Measurements from ENCODE around the gene NAA60. TPM values are rescaled to one million over a fixed set of nuclear protein-coding genes. Genes with fewer than 3 reads are reported as not detected.

Gene NAA60
- total and polyA plus RNA-seq, 12 donors, result 16.9 to 96.3 (median 52.3) TPM

DNA sequence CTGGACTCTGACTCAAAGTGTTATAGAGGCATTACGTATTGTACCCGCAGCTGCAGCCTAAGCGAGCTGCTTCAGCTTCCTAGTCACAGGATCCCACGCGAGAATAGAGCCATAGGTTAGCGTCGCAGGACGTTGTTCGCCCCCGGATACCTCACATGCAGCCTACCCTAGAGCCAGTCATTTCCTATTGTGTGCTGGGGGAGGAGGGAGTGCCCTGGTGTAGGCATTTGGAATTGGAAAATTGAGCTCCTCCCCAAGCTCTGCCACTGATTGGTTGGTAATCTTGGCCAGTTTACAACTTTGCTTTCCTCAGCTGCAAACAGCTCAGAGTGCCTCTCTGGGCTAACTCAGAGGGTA lies 530 bp downstream of the NAA60 start:
- intact Hi-C loops (cut with DNase I), result no loop called here
- no peaks in the 10 kb centered on the region for H3K9me3 ChIP-seq (replicated peaks in 1 of 3)
- peaks cover 4 to 14% of the 10 kb centered on the region in 2 donors for H3K4me1 ChIP-seq (replicated peaks in 1 of 2)
- H3K4me3 ChIP-seq, result peak overlapping the region in 3 of 4 donors; percentile 13 to 66 (median 39)
- TF ChIP-seq POLR2A (IDR thresholded peaks at IDR 0.05), result peak in 1 of 2 donors; percentile 55
- TF ChIP-seq, protein P1, sequence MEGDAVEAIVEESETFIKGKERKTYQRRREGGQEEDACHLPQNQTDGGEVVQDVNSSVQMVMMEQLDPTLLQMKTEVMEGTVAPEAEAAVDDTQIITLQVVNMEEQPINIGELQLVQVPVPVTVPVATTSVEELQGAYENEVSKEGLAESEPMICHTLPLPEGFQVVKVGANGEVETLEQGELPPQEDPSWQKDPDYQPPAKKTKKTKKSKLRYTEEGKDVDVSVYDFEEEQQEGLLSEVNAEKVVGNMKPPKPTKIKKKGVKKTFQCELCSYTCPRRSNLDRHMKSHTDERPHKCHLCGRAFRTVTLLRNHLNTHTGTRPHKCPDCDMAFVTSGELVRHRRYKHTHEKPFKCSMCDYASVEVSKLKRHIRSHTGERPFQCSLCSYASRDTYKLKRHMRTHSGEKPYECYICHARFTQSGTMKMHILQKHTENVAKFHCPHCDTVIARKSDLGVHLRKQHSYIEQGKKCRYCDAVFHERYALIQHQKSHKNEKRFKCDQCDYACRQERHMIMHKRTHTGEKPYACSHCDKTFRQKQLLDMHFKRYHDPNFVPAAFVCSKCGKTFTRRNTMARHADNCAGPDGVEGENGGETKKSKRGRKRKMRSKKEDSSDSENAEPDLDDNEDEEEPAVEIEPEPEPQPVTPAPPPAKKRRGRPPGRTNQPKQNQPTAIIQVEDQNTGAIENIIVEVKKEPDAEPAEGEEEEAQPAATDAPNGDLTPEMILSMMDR (IDR thresholded peaks at IDR 0.05), result peak in 2 of 6 experiments; percentile 40 to 51
- DNase-seq, result peak in 6 of 7 donors; percentile 35 to 81 (median 52)
- peak overlapping the region; percentile 14 to 93 (median 69) for H3K27ac ChIP-seq
- no peaks in the 10 kb centered on the region for H3K27me3 ChIP-seq
- peaks cover 0 to 12% of the 10 kb centered on the region in 2 donors for H3K36me3 ChIP-seq (replicated peaks in 1 of 2)
- WGBS, 4 donors, result 32 to 45% (median 36%) methylated on average over 6 to 10 of the region's 10 CpGs

DNA sequence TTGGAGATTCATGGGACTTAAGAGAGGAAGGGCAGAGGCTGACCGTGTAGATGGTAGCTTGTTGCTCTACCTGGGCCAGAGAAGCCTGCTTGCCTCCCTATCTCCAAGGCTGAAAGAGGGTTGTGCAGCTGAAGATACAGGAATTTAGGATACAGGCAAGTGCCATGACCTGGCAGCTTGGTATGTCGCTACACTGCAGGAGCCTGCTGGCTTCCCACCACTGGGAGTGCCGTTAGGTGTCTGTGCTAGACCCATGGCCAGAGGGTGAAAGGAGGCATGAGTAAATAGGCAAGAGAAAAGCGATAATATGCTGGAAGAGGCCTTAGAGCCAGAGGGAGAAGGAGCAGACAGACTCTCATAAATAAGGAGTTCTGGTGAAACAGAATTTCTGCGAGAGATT lies 10.6 kb downstream of the NAA60 start:
- no peaks in the 10 kb centered on the region for H3K27me3 ChIP-seq
- peak in 1 of 7 donors; percentile 46 for DNase-seq
- H3K9me3 ChIP-seq (replicated peaks in 1 of 3), result no peaks in the 10 kb centered on the region
- H3K27ac ChIP-seq, result no peak overlapping the region
- 84 to 93% (median 89%) methylated on average over 5 of the region's 5 CpGs for WGBS, 4 donors
- intact Hi-C loops (cut with DNase I), result no loop called here
- H3K4me3 ChIP-seq, result no peak overlapping the region
- H3K4me1 ChIP-seq (replicated peaks in 1 of 2), result peaks cover 5 to 13% of the 10 kb centered on the region in 2 donors
- H3K36me3 ChIP-seq (replicated peaks in 1 of 2), result no peaks in the 10 kb centered on the region
- TF ChIP-seq, protein P1 (IDR thresholded peaks at IDR 0.05), result no peak
- no peak for TF ChIP-seq POLR2A (IDR thresholded peaks at IDR 0.05)

DNA sequence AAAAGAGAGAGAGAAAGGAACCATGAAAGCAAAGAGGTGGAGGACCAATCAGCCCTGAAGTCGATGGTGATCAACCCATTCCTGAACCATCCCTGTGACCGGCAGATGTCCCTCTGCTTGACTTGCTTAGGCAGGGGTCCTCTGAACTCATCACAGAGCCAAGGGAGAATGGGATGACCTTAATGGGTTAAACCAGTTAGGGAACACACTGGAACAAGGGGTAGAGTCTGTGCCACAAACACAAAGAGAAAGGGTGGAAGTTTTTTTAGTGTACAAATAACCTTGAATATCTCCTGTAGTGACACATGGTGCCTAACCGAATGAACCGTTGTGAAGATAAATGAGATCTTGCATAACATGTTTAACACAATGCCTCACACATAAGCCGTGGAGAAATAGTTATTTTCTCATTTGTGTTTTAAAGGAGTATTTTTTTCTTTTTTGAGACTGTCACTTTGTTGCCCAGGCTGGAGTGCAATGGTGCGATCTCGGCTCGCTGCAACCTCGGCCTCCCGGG lies 11.2 kb downstream of the NAA60 start:
- intact Hi-C loops (cut with DNase I), result no loop called here
- no peaks in the 10 kb centered on the region for H3K36me3 ChIP-seq (replicated peaks in 1 of 2)
- no peaks in the 10 kb centered on the region for H3K27me3 ChIP-seq
- no peak overlapping the region for H3K4me3 ChIP-seq
- WGBS, 4 donors, result 73 to 79% (median 77%) methylated on average over 10 of the region's 10 CpGs
- H3K27ac ChIP-seq, result no peak overlapping the region
- peaks cover 11 to 19% of the 10 kb centered on the region in 2 donors for H3K4me1 ChIP-seq (replicated peaks in 1 of 2)
- TF ChIP-seq, protein P1 (IDR thresholded peaks at IDR 0.05), result no peak
- TF ChIP-seq POLR2A (IDR thresholded peaks at IDR 0.05), result no peak
- DNase-seq, result peak in 1 of 7 donors; percentile 47
- H3K9me3 ChIP-seq (replicated peaks in 1 of 3), result no peaks in the 10 kb centered on the region

DNA sequence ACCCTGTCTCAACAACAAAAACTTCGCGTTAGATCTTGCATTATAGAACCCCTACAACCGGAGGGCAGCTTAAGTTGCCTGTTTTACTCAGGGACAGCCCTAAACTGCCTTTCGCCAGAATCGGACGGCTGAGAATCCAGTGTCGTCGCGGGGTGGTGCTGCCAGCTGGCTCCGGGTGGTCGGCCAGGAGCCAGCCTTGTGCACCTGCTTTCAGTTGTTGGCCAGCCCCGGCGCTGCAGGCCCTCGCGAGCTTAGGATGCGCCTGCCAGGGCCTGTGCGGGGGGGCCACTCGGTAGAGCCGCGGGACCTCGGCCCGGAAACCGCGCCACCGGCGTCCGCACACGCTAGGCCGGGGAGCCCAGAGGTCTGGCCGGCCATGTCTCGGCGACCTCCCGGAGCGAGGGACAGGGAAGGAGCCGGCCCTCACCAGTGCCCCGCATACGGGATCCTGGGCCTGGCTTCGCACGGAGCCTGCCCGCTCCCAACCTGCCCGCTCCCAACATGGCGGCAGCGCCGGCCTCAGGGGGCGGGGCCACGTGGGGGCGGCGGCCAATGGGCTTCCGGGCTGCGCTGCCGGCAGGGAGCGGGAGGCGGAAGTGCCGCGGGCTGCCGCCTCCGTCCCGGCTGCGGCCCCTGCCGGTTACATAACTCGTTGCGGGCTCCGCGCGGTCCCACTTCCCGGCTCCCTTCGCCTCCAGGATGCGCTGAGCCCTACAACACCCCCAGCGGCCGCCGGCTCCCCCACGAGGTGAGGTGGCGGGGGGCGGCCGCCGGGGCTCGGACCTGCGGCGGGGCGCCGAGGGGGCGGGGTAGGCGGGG lies 14.2 kb downstream of the NAA60 start:
- no peaks in the 10 kb centered on the region for H3K9me3 ChIP-seq (replicated peaks in 1 of 3)
- peak; percentile 90 to 97 (median 93) for DNase-seq
- H3K4me1 ChIP-seq (replicated peaks in 1 of 2), result peaks cover 30 to 44% of the 10 kb centered on the region in 2 donors
- intact Hi-C loops (cut with DNase I), result no loop called here
- peak; percentile 18 to 68 for TF ChIP-seq POLR2A (IDR thresholded peaks at IDR 0.05)
- TF ChIP-seq, protein P1 (IDR thresholded peaks at IDR 0.05), result peak in 3 of 6 experiments; percentile 41 to 61 (median 48)
- H3K27me3 ChIP-seq, result no peaks in the 10 kb centered on the region
- H3K4me3 ChIP-seq, result peak overlapping the region in 3 of 4 donors; percentile 38 to 93 (median 82)
- peak overlapping the region; percentile 89 to 99 (median 94) for H3K27ac ChIP-seq
- 1 to 6% (median 1%) methylated on average over 4 to 83 of the region's 83 CpGs for WGBS, 4 donors
- H3K36me3 ChIP-seq (replicated peaks in 1 of 2), result no peaks in the 10 kb centered on the region

Measured in adrenal gland (tissue), 12 donors.